CD14-positive monocyte (primary cell): Measurements from ENCODE around the gene FNDC7. TPM values are rescaled to one million over a fixed set of nuclear protein-coding genes. Genes with fewer than 3 reads are reported as not detected.

Source experiments
- DNase-seq, 3 donors: peaks; one replicate each; pipeline ENCODE4 v3.0.0-alpha.2; 2011 to 2022
- H2AFZ ChIP-seq: 2 replicates; pipeline ENCODE4 v1.6.0; 2012; ENCODE audit warnings: mild to moderate bottlenecking, low read depth, low read length, inconsistent platforms; ENCODE audit not compliant: insufficient read depth, poor library complexity, severe bottlenecking
- H3K27ac ChIP-seq, 2 donors: 1 replicate in 1 of 2; 2 replicates in 1 of 2; pipeline ENCODE4 v1.5.1; 2012 to 2013; ENCODE audit warnings: low read length in 2 of 2, control low read depth in 1 of 2, inconsistent platforms in 1 of 2, low read depth in 1 of 2, mild to moderate bottlenecking in 1 of 2
- H3K27me3 ChIP-seq, 2 donors: one replicate each; pipeline versions ENCODE4 v1.6.0 to v1.6.1; 2011 to 2013; ENCODE audit warnings: low read length in 2 of 2; ENCODE audit not compliant: control insufficient read depth in 2 of 2, insufficient read depth in 2 of 2
- H3K36me3 ChIP-seq, 2 donors: replicated peaks in 1 of 2; 1 replicate in 1 of 2; 2 replicates in 1 of 2; pipeline versions ENCODE4 v1.5.1 to v1.6.1; 2012 to 2013; ENCODE audit warnings: low read length in 2 of 2, control low read depth in 1 of 2, inconsistent platforms in 1 of 2, mild to moderate bottlenecking in 1 of 2; ENCODE audit not compliant: insufficient read depth in 2 of 2, control insufficient read depth in 1 of 2
- H3K4me1 ChIP-seq, 2 donors: 1 replicate in 1 of 2; 2 replicates in 1 of 2; pipeline versions ENCODE4 v1.5.1 to v1.6.1; 2012 to 2013; ENCODE audit warnings: low read length in 2 of 2, control low read depth in 1 of 2, inconsistent platforms in 1 of 2, mild to moderate bottlenecking in 1 of 2, moderate library complexity in 1 of 2; ENCODE audit not compliant: insufficient read depth in 2 of 2, control insufficient read depth in 1 of 2
- H3K4me2 ChIP-seq: replicated peaks from 2 replicates; pipeline ENCODE3; 2012; ENCODE audit warnings: low read length, moderate library complexity, mild to moderate bottlenecking; ENCODE audit not compliant: poor library complexity, severe bottlenecking; ENCODE audit errors: extremely low read depth
- H3K4me3 ChIP-seq, 3 experiments: fragments of 200-600 bp in 1 of 3; sonication (generic) in 1 of 3; replicated peaks in 1 of 3; 1 replicate in 2 of 3; 2 replicates in 1 of 3; pipeline ENCODE4 v1.5.1; 2011 to 2013; ENCODE audit warnings: low read length in 3 of 3, mild to moderate bottlenecking in 3 of 3, control low read depth in 2 of 3, low read depth in 2 of 3, inconsistent platforms in 1 of 3, moderate library complexity in 1 of 3
- H3K79me2 ChIP-seq: 2 replicates; pipeline ENCODE4 v1.6.0; 2012; ENCODE audit warnings: mild to moderate bottlenecking, control low read depth, inconsistent platforms, low read length, moderate library complexity; ENCODE audit not compliant: insufficient read depth
- H3K9ac ChIP-seq: 2 replicates; pipeline ENCODE4 v1.6.0; 2017; ENCODE audit warnings: low read length, mild to moderate bottlenecking; ENCODE audit not compliant: insufficient read depth, poor library complexity, severe bottlenecking
- H3K9me3 ChIP-seq, 2 donors: replicated peaks in 1 of 2; 1 replicate in 1 of 2; 2 replicates in 1 of 2; pipeline versions ENCODE4 v1.5.1 to v1.6.1; 2012 to 2013; ENCODE audit warnings: low read length in 2 of 2, control low read depth in 1 of 2; ENCODE audit not compliant: control insufficient read depth in 1 of 2, insufficient read depth in 1 of 2
- H4K20me1 ChIP-seq: 2 replicates; pipeline ENCODE4 v1.6.0; 2012; ENCODE audit warnings: mild to moderate bottlenecking, low read length, control low read depth, moderate library complexity; ENCODE audit not compliant: insufficient read depth
- H3K27ac Mint-ChIP-seq, 7 donors: one replicate each; pipeline ENCODE4 v1.8.0; 2020; ENCODE audit warnings: mild to moderate bottlenecking in 7 of 7, mixed read lengths in 7 of 7, moderate library complexity in 6 of 7, inconsistent platforms in 2 of 7
- H3K27me3 Mint-ChIP-seq, 3 donors: one replicate each; pipeline ENCODE4 v1.8.0; 2021 to 2022; ENCODE audit warnings: low read depth in 3 of 3, mild to moderate bottlenecking in 3 of 3, mixed read lengths in 3 of 3, moderate library complexity in 3 of 3, inconsistent platforms in 1 of 3
- H3K36me3 Mint-ChIP-seq, 2 donors: one replicate each; pipeline ENCODE4 v1.8.0; 2020; ENCODE audit warnings: mixed read lengths in 2 of 2, inconsistent platforms in 1 of 2, mild to moderate bottlenecking in 1 of 2
- H3K4me1 Mint-ChIP-seq: one replicate; pipeline ENCODE4 v1.8.0; 2020; ENCODE audit warnings: mild to moderate bottlenecking, mixed read lengths
- H3K4me3 Mint-ChIP-seq, 2 donors: one replicate each; pipeline ENCODE4 v1.8.0; 2020; ENCODE audit warnings: mild to moderate bottlenecking in 2 of 2, mixed read lengths in 2 of 2, moderate library complexity in 1 of 2
- H3K9me3 Mint-ChIP-seq, 7 donors: one replicate each; pipeline ENCODE4 v1.8.0; 2020 to 2022; ENCODE audit warnings: mixed read lengths in 7 of 7, mild to moderate bottlenecking in 6 of 7, moderate library complexity in 6 of 7, inconsistent platforms in 2 of 7
- CTCF ChIP-seq: fragments of 200-600 bp; IDR thresholded peaks from one replicate; pipeline ENCODE4 v1.8.0; 2022; ENCODE audit warnings: antibody characterized with exemption, mild to moderate bottlenecking
- WGBS: methylation state at CpG from one replicate; pipeline ENCODE4 v1.1.5; 2013; ENCODE audit warnings: missing lambda C conversion rate; ENCODE audit not compliant: insufficient coverage; 5-methylcytosine and 5-hydroxymethylcytosine counted together
- intact Hi-C, 2 donors: fragments of 100-400 bp; cut with micrococcal nuclease; formaldehyde crosslinking; loops; one replicate each; pipeline versions ENCODE4 v1.15.0 to v1.15.1; 2023
- polyA plus RNA-seq, 3 donors: library from polyadenylated mRNA; depleted of rRNA in 1 of 3; unstranded in 2 of 3; stranded (reverse) in 1 of 3; fragments of 300-500 nt in 2 of 3; fragments of >200 nt in 1 of 3; fragmentation: Illumina TruSeq in 2 of 3; gene quantifications; 1 replicate in 2 of 3; 2 replicates in 1 of 3; pipeline ENCODE4 v1.2.3, GENCODE V29; 2012 to 2021

The FNDC7 gene
- polyA plus RNA-seq, 3 donors, result 0.07 TPM; not detected in 2

GRCh38 chr1:108729481-108729880, 16.8 kb downstream of the FNDC7 start:
- no peaks in the 10 kb centered on the region for H4K20me1 ChIP-seq
- H3K9me3 Mint-ChIP-seq, result peaks cover 0 to 2% (median 0%) of the 10 kb centered on the region in 7 donors

GRCh38 chr1:108732398-108732797, 19.7 kb downstream of the FNDC7 start:
- H3K27ac Mint-ChIP-seq, result no peak overlapping the region
- H3K27ac ChIP-seq, result no peak overlapping the region
- no peaks in the 10 kb centered on the region for H3K9me3 ChIP-seq
- H3K9me3 Mint-ChIP-seq, result peaks cover 0 to 2% (median 0%) of the 10 kb centered on the region in 7 donors
- H3K27me3 Mint-ChIP-seq, result peaks cover 5 to 7% (median 6%) of the 10 kb centered on the region in 3 donors
- H3K4me2 ChIP-seq, result no peak overlapping the region
- intact Hi-C loops, result no loop called here
- H3K79me2 ChIP-seq, result no peaks in the 10 kb centered on the region
- H3K27me3 ChIP-seq, result peaks cover 2% of the 10 kb centered on the region in 2 donors
- H3K4me3 Mint-ChIP-seq, result no peak overlapping the region
- no peak for TF ChIP-seq CTCF
- no peaks in the 10 kb centered on the region for H4K20me1 ChIP-seq
- no peak overlapping the region for H3K9ac ChIP-seq
- no peak overlapping the region for H3K4me3 ChIP-seq
- H3K4me1 ChIP-seq, result no peaks in the 10 kb centered on the region
- WGBS, result no CpG with 5 or more reads among the region's 1 CpG
- H2AFZ ChIP-seq, result no peak overlapping the region
- H3K4me1 Mint-ChIP-seq, result no peaks in the 10 kb centered on the region
- H3K36me3 ChIP-seq, result no peaks in the 10 kb centered on the region
- no peak for DNase-seq
- H3K36me3 Mint-ChIP-seq, result no peaks in the 10 kb centered on the region

More at GRCh38 chr1:108729481-108729880, 16.8 kb downstream of the FNDC7 start:
- Histone ChIP-seq H3K36me3 (no peaks in the 10 kb centered on the region), H3K27me3 (no peaks in the 10 kb centered on the region), H3K9me3 (no peaks in the 10 kb centered on the region), H3K27ac (no peak overlapping the region), H3K9ac (no peak overlapping the region), H2AFZ (no peak overlapping the region), H3K4me1 (no peaks in the 10 kb centered on the region), H3K4me2 (no peak overlapping the region), H3K4me3 (no peak overlapping the region), H3K79me2 (no peaks in the 10 kb centered on the region)
- H3K36me3 Mint-ChIP-seq, result no peaks in the 10 kb centered on the region
- peaks cover 1 to 9% (median 2%) of the 10 kb centered on the region in 3 donors for H3K27me3 Mint-ChIP-seq
- DNase-seq, result no peak
- no peak for TF ChIP-seq CTCF
- H3K4me1 Mint-ChIP-seq, result no peaks in the 10 kb centered on the region
- H3K4me3 Mint-ChIP-seq, result no peak overlapping the region
- WGBS, result no CpG with 5 or more reads among the region's 4 CpGs
- H3K27ac Mint-ChIP-seq, result no peak overlapping the region
- intact Hi-C loops, result no loop called here
